ENCODE measurements around the gene CORO1C. TPM values are rescaled to one million over a fixed set of nuclear protein-coding genes. Genes with fewer than 3 reads are reported as not detected.

CORO1C gene
- polyA plus RNA-seq, 2 of the 4 experiments (the other 2 are of a cell fraction), result 166 to 245 TPM

GRCh38 chr12:108672054-108672453 lies 59.3 kb downstream of the CORO1C start:
- no peak for TF ChIP-seq FOSB (CRISPR knock-in tag; IDR thresholded peaks at IDR 0.05)
- no peak for TF ChIP-seq HDAC2 (IDR thresholded peaks at IDR 0.05)
- TF ChIP-seq PHF8 (IDR thresholded peaks at IDR 0.05; ENCODE audit: borderline replicate concordance, low read depth), result no peak
- TF ChIP-seq MAX (IDR thresholded peaks at IDR 0.05), result no peak
- no peak for TF ChIP-seq FOXS1 (CRISPR knock-in tag; IDR thresholded peaks at IDR 0.05)
- no peak for TF ChIP-seq JUNB (IDR thresholded peaks at IDR 0.05)
- TF ChIP-seq RARB (CRISPR knock-in tag; IDR thresholded peaks at IDR 0.05), result no peak
- TF ChIP-seq POLR2AphosphoS2 (conservative IDR thresholded peaks at IDR 0.05; ENCODE audit: low read length), result no peak
- TF ChIP-seq, protein P1, sequence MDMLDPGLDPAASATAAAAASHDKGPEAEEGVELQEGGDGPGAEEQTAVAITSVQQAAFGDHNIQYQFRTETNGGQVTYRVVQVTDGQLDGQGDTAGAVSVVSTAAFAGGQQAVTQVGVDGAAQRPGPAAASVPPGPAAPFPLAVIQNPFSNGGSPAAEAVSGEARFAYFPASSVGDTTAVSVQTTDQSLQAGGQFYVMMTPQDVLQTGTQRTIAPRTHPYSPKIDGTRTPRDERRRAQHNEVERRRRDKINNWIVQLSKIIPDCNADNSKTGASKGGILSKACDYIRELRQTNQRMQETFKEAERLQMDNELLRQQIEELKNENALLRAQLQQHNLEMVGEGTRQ (IDR thresholded peaks at IDR 0.05), result no peak
- TF ChIP-seq EP300 (IDR thresholded peaks at IDR 0.05), result no peak
- TF ChIP-seq RNF2 (IDR thresholded peaks at IDR 0.05; ENCODE audit: borderline replicate concordance, low read depth), result no peak
- no peak for TF ChIP-seq MAFK (IDR thresholded peaks at IDR 0.05; ENCODE audit: partially characterized antibody)
- TF ChIP-seq MYC (IDR thresholded peaks at IDR 0.05; ENCODE audit: borderline replicate concordance, low read length), result no peak
- no peak for TF ChIP-seq HOXB5 (CRISPR knock-in tag; IDR thresholded peaks at IDR 0.05)
- TF ChIP-seq, protein P2, sequence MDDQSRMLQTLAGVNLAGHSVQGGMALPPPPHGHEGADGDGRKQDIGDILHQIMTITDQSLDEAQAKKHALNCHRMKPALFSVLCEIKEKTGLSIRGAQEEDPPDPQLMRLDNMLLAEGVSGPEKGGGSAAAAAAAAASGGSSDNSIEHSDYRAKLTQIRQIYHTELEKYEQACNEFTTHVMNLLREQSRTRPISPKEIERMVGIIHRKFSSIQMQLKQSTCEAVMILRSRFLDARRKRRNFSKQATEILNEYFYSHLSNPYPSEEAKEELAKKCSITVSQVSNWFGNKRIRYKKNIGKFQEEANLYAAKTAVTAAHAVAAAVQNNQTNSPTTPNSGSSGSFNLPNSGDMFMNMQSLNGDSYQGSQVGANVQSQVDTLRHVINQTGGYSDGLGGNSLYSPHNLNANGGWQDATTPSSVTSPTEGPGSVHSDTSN (IDR thresholded peaks at IDR 0.05), result no peak
- TF ChIP-seq SMC3 (IDR thresholded peaks at IDR 0.05), result no peak
- TF ChIP-seq GATA3 (IDR thresholded peaks at IDR 0.05; ENCODE audit: borderline replicate concordance), result no peak
- TF ChIP-seq, protein P3, sequence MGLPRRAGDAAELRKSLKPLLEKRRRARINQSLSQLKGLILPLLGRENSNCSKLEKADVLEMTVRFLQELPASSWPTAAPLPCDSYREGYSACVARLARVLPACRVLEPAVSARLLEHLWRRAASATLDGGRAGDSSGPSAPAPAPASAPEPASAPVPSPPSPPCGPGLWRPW (IDR thresholded peaks at IDR 0.05), result no peak
- TF ChIP-seq, protein P4, sequence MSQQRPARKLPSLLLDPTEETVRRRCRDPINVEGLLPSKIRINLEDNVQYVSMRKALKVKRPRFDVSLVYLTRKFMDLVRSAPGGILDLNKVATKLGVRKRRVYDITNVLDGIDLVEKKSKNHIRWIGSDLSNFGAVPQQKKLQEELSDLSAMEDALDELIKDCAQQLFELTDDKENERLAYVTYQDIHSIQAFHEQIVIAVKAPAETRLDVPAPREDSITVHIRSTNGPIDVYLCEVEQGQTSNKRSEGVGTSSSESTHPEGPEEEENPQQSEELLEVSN (IDR thresholded peaks at IDR 0.05; ENCODE audit: borderline replicate concordance, low read depth), result no peak
- no peak for TF ChIP-seq KDM1A (IDR thresholded peaks at IDR 0.05; ENCODE audit: low read depth)
- FAIRE-seq, result no peak
- Histone ChIP-seq H3K4me1 (peaks cover 30% of the 10 kb centered on the region), H3K9me3 (no peaks in the 10 kb centered on the region), H3K27ac (no peak overlapping the region), H3K4me3 (no peak overlapping the region), H3K4me2 (no peak overlapping the region)
- ChIA-PET CTCF (interaction anchor here (1.5 to 19.3 kb wide), 4 partner anchors 7 to 131 kb away, joined by 4 to 313 read pairs (median 8); no protein-coding TSS in a partner anchor), POLR2A (no interaction called here)
- WGBS (ENCODE audit: missing lambda C conversion rate), result 84% methylated on average over 3 of the region's 3 CpGs
- no peak for DNase-seq (ENCODE audit: low read depth in 1 of 2, low spot score in 1 of 2)
- no peak for ATAC-seq

GRCh38 chr12:108671110-108671509 lies 60.2 kb downstream of the CORO1C start:
- H3K4me2 ChIP-seq, result no peak overlapping the region
- H3K9me3 ChIP-seq, result no peaks in the 10 kb centered on the region
- 0 out of 6 replicates have a peak overlapping the region, but pooled peaks of 1 of the 2 experiments have one; percentile 3 for H3K27ac ChIP-seq
- ChIA-PET CTCF (interaction anchor here (0.6 to 19.3 kb wide), 8 partner anchors 8 to 132 kb away, joined by 3 to 313 read pairs (median 3); no protein-coding TSS in a partner anchor), POLR2A (no interaction called here)
- WGBS (ENCODE audit: missing lambda C conversion rate), result 90% methylated on average over 3 of the region's 3 CpGs
- peaks cover 39% of the 10 kb centered on the region for H3K4me1 ChIP-seq
- no peak for TF ChIP-seq FOSL2 (IDR thresholded peaks at IDR 0.05)
- TF ChIP-seq FOSL2 (CRISPR knock-in tag; IDR thresholded peaks at IDR 0.05), result no peak
- TF ChIP-seq POLR2AphosphoS2 (conservative IDR thresholded peaks at IDR 0.05; ENCODE audit: low read length), result no peak
- TF ChIP-seq ZFP36 (IDR thresholded peaks at IDR 0.05; ENCODE audit: borderline replicate concordance, partially characterized antibody), result no peak
- TF ChIP-seq NR3C1 (IDR thresholded peaks at IDR 0.05), result no peak
- no peak for TF ChIP-seq POLR2A (IDR thresholded peaks at IDR 0.05; ENCODE audit: low read length)
- TF ChIP-seq, protein P4 (IDR thresholded peaks at IDR 0.05; ENCODE audit: borderline replicate concordance, low read depth), result no peak
- TF ChIP-seq JUN (IDR thresholded peaks at IDR 0.05), result no peak
- TF ChIP-seq GATA3 (IDR thresholded peaks at IDR 0.05; ENCODE audit: borderline replicate concordance), result no peak
- no peak for TF ChIP-seq TP53 (CRISPR knock-in tag; IDR thresholded peaks at IDR 0.05)
- TF ChIP-seq, protein P2 (IDR thresholded peaks at IDR 0.05), result no peak
- TF ChIP-seq EP300 (IDR thresholded peaks at IDR 0.05), result no peak
- no peak for DNase-seq (ENCODE audit: low read depth in 1 of 2, low spot score in 1 of 2)
- H3K4me3 ChIP-seq, result no peak overlapping the region
- FAIRE-seq, result no peak
- ATAC-seq, result no peak
